Fibroblast of the aortic adventitia (primary cell): ENCODE measurements around the gene GCNT1. TPM values are rescaled to one million over a fixed set of nuclear protein-coding genes. Genes with fewer than 3 reads are reported as not detected.
"Not testable (repeated sequence)": the region's sequence is repeated elsewhere in the genome, so short reads cannot be mapped to it uniquely, and the experiment has no call there.

Experiments used
- DNase-seq: peaks from one replicate; pipeline ENCODE4 v3.0.0-alpha.2; 2010; ENCODE audit warnings: low read depth
- H3K4me3 ChIP-seq: 2 replicates; pipeline ENCODE4 v1.5.1; 2011; ENCODE audit warnings: low read depth, mild to moderate bottlenecking, control low read depth, low read length, moderate library complexity
- CTCF ChIP-seq: IDR thresholded peaks from 2 replicates; pipeline ENCODE4 v1.5.1; 2011; ENCODE audit warnings: mild to moderate bottlenecking, low read length, control low read depth, inconsistent platforms; ENCODE audit not compliant: insufficient read depth
- total RNA-seq: library from RNA; depleted of rRNA; stranded (reverse); fragments of >200 nt; gene quantifications from 2 replicates; pipeline ENCODE4 v1.2.3, GENCODE V29; 2012; ENCODE audit warnings: low replicate concordance

Gene GCNT1
- total RNA-seq, 1 donor, result 18.0 TPM

- no peak overlapping the region for H3K4me3 ChIP-seq
- TF ChIP-seq CTCF, result no peak
- DNase-seq, result no peak
Observed at GRCh38 chr9:76528642-76529190, 69.7 kb downstream of the GCNT1 start.

DNA sequence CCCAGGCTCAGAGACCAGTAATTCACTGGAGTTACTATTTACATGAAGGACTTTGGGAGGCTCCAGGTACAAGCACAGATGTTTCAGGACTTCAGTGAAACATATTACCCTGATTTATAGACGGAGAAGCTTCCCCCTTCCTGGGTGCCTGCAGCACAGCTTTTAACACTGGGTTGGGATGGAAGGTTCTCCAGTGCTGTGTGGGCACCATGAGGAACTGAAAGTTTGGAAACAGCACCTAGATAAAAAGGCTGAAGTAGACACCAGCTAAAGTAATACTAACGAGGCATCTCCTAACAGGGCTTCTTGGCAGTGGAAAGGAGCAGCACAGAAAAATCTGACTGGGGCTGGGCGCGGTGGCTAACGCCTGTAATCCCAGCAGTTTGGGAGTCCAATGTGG lies 70.7 kb downstream of the GCNT1 start:
- no peak for TF ChIP-seq CTCF
- no peak for DNase-seq
- no peak overlapping the region for H3K4me3 ChIP-seq

DNA sequence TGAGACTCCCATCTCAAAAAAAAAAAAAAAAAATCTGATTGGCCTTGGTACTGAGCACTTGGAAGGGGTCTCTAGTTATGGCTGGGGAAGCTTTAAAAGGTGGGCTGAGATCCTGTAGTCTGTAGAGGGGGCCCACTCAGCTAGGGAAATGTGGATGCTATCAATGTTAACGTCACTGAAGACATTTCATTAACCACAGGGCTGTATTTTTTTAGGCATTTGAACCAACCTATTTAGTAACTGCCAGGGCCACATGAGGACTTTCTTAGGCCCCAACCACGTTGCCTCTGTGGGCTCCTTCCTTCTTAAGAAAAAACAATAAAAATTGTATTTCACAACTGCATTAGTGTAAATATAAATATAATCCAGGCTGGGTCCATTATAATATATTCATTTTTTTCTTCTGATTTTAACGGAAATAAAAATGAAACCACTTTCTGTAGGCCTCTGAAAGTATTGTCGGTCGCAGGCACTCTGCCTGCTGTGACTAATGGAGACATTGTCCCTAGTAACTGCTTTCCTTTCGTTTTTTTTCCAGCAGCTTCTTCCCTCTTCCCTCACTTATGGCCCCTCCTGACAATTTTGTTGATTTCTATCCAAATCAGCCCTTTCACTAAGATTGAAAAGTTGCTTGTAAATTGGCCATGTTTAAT lies 71.6 kb downstream of the GCNT1 start:
- peak; percentile 41 for DNase-seq
- TF ChIP-seq CTCF, result no peak
- H3K4me3 ChIP-seq, result no peak overlapping the region

GRCh38 chr9:76531231-76531780 lies 72.3 kb downstream of the GCNT1 start:
- no peak for DNase-seq
- TF ChIP-seq CTCF, result no peak

GRCh38 chr9:76532877-76533276 lies 73.9 kb downstream of the GCNT1 start:
- not testable (repeated sequence) for H3K4me3 ChIP-seq, DNase-seq

More at GRCh38 chr9:76531231-76531780, 72.3 kb downstream of the GCNT1 start:
- H3K4me3 ChIP-seq, result no peak overlapping the region

DNA sequence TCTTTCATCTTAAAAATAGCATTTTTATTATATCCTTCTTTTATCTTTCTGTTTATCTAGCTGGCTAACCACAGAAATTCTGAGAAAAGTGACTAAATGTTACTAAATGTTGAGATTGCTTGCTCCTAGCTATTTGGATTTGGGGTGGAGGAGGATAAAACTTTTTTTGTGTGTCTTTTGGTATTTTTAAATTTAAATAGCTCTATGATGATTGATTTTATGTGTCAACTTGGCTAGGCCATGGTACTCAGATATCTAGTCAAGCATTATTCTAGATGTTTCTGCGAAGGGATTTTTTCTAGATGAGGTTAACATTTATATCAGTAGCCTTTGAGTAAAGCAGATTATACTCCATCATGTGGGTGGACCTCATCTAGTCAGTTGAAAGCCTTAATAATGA lies 75.0 kb downstream of the GCNT1 start:
- H3K4me3 ChIP-seq, result no peak overlapping the region
- no peak for TF ChIP-seq CTCF
- peak; percentile 95 for DNase-seq

- no peak for TF ChIP-seq CTCF
- H3K4me3 ChIP-seq, result no peak overlapping the region
- DNase-seq, result no peak
Observed at GRCh38 chr9:76537150-76537646, 78.2 kb downstream of the GCNT1 start.
